HL-60/S4 treated with phorbol 12-myristate 13-acetate at 8.2 ng/mL for 4 days and 3 days (cell line): Measurements from ENCODE around the gene KIAA1671.

Source experiments
- in situ Hi-C: fragments of 300-500 bp; cut with MboI; formaldehyde crosslinking; loops from 2 replicates; pipeline ENCODE4 v1.15.0; 2022; ENCODE audit warnings: low sequenced_read_pairs

KIAA1671 gene

GRCh38 chr22:25061605-25062376, 109.3 kb downstream of the KIAA1671 start:
- in situ Hi-C loops: loop anchor here (25.0 kb wide), 1 partner anchor 299 kb away; the partner anchor contains the start of gene PIWIL3

GRCh38 chr22:25062386-25063085, 110.0 kb downstream of the KIAA1671 start:
- in situ Hi-C loops: loop anchor here (25.0 kb wide), 1 partner anchor 300 kb away; the partner anchor contains the start of gene PIWIL3

DNA sequence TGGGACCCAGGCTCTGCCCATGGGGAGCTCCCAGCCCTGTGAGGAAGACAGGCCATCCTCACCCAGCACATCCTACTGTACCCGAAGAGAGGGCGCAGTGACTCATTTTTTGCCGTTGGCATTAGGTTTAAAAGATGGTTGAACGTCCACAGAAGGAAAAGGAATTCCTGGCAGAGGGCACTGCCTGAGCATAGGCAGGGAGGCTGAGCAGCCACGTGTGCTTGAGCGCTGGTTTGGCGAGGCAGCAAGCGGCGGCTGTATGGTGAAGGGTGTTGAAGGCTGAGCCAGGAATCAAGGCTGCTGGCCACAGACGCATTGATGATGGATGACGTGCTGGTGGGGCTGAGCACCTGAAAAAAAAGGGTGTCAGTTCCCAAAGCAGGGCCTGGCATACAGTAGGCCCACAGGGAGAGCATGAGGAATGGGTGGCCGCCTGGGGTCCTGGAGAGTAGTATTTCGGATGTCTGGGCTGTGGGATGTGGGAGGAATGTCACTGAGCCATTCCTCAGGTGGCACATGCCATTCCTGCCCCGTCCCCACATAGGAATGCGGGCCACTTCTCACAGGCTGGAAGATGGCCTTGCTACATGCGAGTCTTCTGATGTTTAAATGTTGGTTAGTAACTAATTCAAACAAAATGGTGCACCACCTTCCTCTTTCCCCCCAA, 112.5 kb downstream of the KIAA1671 start:
- in situ Hi-C loops: loop anchor here (25.0 kb wide), 1 partner anchor 303 kb away; the partner anchor contains the start of gene PIWIL3

GRCh38 chr22:25066861-25067435, 114.4 kb downstream of the KIAA1671 start:
- in situ Hi-C loops: loop anchor here (25.0 kb wide), 1 partner anchor 305 kb away; the partner anchor contains the start of gene PIWIL3

DNA sequence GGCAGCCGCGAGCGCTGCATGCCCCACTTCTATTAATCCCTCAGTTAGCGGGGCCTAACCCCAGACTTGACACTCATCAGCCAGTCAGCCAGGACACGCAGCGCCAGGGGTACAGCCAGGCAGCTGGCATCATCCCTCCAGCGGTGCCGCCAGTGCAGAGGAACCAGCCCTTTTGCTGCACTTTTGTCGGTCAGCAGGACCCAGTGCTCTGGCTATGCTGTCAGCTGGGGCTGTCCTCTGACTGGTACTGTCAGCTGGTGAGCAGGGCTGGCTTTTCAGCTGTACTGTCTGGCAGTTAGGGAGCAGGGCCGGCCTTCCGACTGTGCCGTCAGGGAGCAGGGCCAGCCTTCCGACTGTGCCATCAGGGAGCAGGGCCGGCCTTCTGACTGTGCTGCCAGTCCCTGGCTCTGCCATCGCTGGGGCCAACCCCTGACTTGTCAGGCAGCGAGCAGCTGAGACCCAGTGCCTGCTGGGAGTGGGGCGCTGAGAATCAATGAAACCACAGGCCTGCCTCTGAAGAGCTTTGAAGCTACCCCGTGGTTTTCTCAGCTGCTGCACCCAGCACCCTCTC, 115.4 kb downstream of the KIAA1671 start:
- in situ Hi-C loops: loop anchor here (25.0 kb wide), 1 partner anchor 306 kb away; the partner anchor contains the start of gene PIWIL3

GRCh38 chr22:25068707-25069106, 116.2 kb downstream of the KIAA1671 start:
- in situ Hi-C loops: loop anchor here (25.0 kb wide), 1 partner anchor 306 kb away; the partner anchor contains the start of gene PIWIL3

DNA sequence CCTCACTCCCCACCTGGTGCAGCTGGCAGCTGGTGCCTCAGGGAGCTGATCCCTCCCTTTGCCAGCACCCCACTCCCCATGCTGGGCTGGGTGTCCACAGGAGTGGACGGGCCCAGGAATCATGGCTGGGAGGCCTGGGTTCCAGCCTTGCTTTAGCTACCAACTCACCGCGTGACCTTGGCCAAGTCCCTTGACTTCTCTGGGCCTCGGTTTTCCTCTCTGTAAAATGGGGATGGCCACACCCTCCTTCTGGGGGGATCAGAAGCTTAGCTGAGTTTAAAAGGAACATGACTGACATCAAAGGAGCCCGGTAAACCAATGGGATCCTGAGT, 116.9 kb downstream of the KIAA1671 start:
- in situ Hi-C loops: loop anchor here (25.0 kb wide), 1 partner anchor 307 kb away; the partner anchor contains the start of gene PIWIL3

GRCh38 chr22:25069758-25070481, 117.4 kb downstream of the KIAA1671 start:
- in situ Hi-C loops: loop anchor here (25.0 kb wide), 1 partner anchor 308 kb away; the partner anchor contains the start of gene PIWIL3

DNA sequence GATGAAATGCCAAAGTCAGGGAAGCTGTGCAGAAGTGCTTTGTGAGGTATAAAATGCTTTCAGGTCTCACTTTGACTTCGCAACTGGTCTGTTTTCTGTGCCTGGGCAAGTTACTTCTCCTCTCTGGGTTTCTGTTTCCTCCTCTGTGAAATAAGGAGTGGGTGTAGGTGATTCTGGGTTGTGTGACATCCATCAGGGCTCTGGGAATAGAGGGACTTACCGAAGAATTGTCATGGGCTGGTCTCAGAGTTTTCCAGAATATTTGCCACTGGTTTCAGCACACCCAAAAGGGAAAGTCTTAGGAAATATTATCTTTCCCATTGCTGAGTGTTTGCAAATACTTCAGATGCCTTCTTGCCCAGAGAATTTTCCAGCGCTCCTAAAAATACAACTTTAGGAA, 118.4 kb downstream of the KIAA1671 start:
- in situ Hi-C loops: loop anchor here (25.0 kb wide), 1 partner anchor 309 kb away; the partner anchor contains the start of gene PIWIL3

GRCh38 chr22:25071720-25072119, 119.2 kb downstream of the KIAA1671 start:
- in situ Hi-C loops: loop anchor here (25.0 kb wide), 1 partner anchor 309 kb away; the partner anchor contains the start of gene PIWIL3

DNA sequence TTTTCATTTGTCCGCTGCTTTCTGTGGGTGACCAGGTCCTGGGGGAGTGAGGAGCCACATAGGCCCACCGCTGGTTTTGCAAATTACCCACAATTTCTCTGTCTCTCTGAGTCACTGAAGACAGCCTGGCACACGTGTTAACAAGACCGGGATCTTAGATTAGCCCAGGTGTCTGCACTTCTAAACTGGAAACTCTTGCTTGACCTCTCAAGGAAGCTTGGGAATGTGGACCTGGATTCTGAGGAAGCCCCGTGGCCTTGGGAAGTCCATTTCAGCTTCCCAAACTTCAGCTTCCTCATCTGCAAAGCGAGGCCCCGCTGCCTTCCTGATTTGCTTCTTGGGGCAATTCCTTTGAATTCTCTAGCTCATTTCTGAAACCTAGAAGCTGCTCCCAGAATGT, 119.9 kb downstream of the KIAA1671 start:
- in situ Hi-C loops: loop anchor here (25.0 kb wide), 1 partner anchor 310 kb away; the partner anchor contains the start of gene PIWIL3

- in situ Hi-C loops: no loop called here
These were observed 123.8 kb downstream of the KIAA1671 start for GRCh38 chr22:25076336-25076735.

GRCh38 chr22:25077056-25077455, 124.5 kb downstream of the KIAA1671 start:
- in situ Hi-C loops: no loop called here

DNA sequence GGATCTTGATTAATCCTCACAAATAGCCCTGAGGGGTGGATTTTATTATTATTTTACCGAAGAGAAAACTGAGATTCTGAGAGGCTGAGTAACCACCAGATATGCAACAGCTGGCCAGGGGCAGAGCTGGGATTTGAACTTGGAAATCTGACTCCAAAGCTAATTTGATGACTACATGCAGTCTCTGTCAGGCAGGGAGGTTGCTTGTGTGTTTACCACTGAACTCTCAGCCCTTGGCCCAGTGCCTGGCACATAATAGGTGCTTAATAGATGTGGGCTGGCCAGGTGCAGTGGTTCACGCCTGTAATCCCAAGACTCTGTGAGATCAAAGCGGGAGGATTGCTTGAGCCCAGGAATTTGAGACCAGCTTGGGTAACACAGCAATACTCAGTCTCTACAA, 125.4 kb downstream of the KIAA1671 start:
- in situ Hi-C loops: no loop called here

GRCh38 chr22:25078591-25078990, 126.1 kb downstream of the KIAA1671 start:
- in situ Hi-C loops: no loop called here

DNA sequence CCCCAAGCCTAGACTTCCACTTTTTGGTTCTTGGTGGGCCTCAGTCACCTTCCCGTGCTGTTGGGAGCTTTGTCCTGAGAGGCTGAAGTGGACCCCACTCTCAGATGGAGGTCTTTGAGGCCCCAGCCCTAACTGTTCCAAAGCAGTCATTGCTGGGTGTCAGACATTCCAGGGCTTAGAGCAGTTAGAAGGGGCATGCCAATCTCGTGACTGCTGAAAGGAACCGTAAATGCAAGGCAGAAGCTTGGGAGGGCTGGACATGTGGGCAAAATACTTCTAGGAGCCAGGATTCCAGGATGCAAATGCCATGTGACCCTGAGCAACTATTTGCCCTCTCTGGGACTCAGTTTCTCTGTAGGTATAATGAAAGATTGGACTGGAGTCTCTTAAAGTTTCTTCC, 128.3 kb downstream of the KIAA1671 start:
- in situ Hi-C loops: no loop called here

DNA sequence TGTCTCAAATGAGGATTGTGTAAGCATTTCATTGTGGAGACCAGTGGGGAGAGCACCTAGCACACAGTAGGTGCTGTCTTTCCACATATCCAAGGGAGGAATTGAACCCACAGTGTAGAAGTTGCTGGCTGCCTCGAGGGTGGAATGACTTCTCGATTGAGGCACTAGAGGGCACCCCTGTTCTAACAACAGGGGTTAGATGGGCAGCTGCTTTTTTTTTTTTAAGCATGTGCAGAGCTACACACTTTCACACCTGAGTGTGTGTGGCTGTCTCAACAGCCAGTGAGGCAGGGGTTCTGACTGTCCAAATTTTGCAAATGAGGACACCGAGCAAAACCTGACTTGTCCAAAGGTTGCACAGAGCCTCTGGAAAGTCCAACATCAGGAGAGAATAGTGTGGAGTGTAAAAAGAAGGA, 128.9 kb downstream of the KIAA1671 start:
- in situ Hi-C loops: no loop called here

GRCh38 chr22:25082096-25082495, 129.6 kb downstream of the KIAA1671 start:
- in situ Hi-C loops: no loop called here

DNA sequence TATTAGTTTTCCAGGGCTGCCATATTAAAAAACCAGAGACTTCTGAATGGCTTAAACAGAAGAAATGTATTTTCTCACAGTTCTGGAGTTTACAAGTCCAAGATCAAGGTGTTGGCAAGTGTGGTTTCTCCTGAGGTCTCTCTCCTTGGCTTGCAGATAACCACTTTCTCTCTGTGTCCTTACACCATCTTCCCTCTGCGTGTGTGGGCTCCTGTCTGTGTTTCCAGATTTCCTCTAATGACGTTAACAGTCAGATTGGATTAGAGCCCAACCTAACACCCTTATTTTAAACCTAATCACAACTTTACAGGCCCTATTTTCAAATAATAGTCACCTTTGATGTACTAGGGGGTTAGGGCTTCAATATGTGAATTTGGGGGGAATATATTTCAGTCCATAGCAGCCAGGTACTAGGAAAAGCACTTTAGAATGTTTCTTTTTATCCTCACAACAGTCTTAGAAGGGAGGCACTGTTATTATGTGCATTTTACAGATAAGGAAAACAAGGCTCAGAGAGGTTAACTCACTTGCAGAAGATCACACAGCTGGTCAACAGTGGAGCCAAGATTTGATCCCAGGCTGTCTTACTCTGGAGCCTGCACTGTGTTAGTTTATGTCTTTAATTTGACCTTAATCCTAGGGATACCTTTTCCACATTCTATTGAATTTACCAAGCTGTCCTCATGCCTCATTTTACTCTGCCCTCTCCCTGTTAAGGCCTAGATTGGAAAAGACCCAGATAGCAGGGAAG, 130.7 kb downstream of the KIAA1671 start:
- in situ Hi-C loops: no loop called here
